T-helper 9 cell (primary cell): ENCODE data around the gene IL31RA.

Source experiments
- DNase-seq: peaks from one replicate; pipeline ENCODE4 v3.0.0-alpha.2; 2020

IL31RA gene

DNA sequence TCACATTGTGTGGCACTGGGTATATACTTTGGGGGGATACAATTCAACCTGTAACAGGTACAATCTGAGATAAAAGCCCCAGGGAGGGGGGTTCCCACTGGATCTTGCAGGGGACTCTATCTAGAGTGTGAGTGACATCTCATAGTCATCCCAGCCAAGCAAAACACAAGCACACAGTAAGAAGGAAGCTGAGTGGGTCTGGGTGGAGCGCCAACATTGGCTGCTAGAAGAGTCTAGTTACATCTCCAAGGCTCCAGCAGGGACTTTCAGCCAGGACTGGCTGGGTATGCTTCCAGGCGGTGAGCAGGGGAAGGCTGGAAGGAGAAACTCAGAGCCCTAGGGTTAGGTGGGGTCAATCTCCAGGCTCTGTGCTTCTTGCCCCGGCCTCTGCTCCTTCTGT lies 53.0 kb downstream of the IL31RA start:
- DNase-seq = no peak

DNA sequence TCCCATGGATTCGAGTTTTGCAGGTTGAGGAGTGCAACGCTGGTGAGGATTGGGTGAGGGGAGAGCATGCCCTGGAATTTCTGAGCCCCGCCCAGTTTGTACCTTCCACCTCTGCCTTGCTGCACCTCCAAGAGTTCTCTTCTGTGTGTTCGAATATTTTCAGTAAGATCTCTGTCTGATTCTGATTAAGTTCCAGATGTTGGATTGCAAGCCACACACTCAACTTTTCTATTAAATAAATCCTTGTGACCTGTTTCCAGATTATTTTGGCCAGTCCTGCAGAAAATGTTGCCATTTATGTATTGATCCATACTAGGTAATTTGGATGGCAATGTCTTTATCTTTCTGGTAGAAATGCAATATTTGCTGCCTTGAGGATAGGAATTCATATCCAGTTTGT lies 54.1 kb downstream of the IL31RA start:
- no peak for DNase-seq

DNA sequence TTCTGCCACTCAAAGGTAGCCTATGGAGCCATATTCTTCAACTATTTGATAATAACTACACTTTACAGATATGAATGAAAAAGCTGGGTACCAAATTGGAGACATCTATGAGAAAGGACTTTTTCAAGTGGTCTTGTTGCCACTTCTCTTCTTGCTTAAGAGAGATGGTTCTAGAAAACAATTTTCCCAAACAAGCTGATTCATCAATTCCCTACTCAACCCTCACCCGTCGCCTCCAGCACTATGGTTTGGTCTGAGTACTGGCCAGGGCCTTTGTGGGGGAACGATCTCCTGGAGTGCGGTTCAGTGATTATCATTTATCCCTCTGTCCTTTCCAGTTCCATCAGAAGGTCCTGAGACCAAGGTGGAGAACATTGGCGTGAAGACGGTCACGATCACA lies 56.8 kb downstream of the IL31RA start:
- no peak for DNase-seq

DNA sequence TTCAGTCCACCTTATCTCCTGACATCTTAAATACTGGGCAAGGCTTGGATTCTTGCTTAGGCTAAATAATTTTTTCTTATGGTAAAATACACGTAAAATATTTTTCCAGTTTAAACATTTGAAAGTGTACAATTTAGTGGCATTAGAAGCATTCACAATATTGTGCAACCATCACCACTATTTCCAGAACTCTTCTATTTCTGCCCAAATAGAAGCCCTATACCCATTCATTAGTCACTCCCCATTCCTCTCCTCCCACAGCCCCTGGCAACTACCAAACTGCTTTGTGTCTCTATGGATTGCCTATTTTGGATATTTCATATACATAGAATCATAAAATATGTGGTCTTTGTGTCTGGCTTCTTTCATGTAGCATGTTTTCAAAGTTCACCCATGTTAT lies 57.6 kb downstream of the IL31RA start:
- DNase-seq = no peak

DNA sequence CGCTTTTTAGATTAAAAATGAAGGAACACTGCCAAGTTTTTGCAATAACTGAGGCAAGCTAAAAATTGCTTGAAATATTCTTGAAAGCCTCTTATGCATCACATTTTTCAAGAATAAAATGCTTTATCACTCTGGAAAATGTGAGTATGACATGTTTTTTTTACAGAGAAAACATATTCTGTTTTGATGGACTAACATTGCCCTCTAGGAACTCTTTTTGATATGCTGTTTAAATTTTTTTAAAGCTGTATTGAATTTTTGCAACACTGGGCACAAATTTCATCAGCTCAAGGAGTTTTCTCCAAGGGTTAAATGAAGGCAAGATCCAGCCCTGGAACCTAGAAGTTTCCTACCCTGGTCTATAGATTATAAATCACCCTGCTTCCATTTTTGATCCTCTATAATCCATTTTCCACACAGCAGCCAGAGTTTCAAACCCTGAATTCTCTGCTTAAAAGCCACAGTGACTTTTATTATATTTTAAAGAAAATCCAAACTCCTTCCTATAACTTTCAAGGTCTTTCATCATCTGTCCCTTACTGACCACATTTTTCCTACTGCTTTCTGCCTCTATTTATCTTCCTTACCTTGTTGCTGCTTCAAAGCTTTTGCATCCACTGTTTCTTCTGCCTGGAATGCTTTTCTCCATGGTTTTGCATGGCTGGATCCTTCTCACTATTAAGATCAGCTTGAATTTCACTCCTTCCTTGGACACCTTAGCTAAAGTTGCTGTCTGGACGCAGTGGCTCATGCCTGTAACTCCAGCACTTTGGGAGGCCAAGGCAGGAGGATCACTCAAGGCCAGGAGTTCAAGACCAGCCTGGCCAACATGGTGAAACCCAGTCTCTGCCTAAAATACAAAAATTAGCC lies 60.9 kb downstream of the IL31RA start:
- DNase-seq = no peak

DNA sequence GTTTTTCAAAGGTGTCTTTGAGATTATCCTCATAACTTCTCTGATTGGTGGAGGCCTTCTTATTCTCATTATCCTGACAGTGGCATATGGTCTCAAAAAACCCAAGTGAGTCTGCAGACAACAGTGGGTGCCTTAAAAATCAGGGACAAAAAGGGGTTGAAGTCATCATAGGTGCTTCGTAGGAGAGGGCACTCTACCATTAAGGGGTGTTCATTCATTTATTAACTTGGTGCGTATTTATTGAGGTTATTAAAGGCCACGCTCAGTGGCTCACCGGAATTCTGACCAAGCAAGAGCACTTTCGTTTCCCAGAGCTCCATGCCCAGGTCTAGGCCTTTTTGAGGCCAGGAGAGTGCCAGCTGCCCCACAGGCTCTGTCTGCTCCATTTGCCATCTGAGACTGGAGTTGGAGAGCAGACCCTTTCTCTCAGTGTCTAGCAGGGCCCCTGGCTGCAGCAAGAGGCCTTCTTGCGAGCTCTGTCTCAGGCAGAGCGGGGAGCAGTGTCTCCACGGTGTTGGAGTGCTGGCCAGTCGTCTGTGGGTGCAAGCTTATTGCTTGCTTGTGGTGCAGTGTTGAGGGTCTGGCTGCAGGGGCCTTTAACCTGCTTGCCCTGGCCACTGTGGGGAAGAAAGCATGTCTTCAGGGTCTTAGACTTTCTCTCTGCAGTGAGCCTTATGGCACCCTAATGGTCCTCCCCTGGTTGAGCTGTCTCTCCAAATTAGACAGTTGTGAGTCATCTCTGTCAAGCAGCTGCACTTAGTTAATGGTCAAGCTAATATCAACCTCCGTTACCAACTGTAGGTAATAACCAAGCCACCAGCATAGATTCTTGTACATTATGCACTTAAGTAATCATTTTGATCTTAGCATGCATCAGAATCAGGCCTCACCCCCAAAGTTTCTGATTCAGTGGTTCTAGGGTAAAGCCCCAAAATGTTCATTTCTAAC lies 62.6 kb downstream of the IL31RA start:
- no peak for DNase-seq

DNA sequence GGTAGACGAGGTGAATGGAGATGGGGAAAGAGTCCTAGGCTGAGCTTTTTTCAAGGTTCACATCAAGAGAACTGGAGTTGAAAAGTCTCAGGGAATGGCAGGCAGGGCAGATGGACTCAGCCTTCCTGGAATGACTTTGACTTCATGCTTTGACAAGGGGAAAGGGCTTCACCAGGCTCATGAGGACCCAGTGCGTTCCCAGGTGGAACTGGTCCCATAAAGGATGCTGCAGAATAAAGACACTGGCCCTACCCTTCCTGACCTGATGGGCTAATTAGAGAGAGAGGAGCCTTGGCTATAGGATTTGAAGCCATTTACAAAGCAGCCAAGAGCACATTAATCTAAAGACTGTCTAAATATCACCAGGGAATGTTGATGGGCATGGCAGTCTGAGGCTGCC lies 63.8 kb downstream of the IL31RA start:
- DNase-seq = no peak

DNA sequence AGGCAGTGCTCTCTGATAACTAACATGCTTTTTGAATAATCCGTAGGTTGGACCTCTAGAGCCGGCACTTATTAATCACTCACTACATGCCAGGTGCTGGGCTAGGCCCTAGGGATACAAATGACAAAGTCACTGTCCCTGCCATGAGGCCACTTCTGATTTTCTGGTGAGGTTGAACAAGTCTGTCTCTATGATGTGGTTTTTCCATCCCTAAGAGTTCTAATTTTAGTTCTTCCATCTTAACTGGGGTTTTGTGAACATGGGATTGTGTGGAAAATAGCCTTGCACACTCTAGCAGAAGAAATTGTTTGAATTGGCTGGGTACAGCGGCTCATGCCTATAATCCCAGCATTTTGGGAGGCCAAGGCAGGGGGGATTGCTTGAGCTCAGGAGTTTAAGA lies 64.6 kb downstream of the IL31RA start:
- DNase-seq = no peak

DNA sequence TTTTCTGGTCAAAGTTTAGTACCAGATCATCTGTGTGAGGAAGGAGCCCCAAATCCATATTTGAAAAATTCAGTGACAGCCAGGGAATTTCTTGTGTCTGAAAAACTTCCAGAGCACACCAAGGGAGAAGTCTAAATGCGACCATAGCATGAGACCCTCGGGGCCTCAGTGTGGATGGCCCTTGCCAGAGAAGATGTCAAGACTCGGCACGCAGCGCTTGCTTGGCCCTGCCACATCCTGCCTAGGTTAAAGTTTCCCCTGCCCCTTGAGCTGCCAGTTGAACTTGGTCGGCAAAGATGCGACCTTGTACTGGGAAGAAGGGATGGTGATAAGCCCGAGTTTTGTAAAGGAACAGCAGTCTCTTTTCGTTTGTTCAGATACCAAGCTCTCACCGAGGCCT lies 65.8 kb downstream of the IL31RA start:
- DNase-seq = no peak

DNA sequence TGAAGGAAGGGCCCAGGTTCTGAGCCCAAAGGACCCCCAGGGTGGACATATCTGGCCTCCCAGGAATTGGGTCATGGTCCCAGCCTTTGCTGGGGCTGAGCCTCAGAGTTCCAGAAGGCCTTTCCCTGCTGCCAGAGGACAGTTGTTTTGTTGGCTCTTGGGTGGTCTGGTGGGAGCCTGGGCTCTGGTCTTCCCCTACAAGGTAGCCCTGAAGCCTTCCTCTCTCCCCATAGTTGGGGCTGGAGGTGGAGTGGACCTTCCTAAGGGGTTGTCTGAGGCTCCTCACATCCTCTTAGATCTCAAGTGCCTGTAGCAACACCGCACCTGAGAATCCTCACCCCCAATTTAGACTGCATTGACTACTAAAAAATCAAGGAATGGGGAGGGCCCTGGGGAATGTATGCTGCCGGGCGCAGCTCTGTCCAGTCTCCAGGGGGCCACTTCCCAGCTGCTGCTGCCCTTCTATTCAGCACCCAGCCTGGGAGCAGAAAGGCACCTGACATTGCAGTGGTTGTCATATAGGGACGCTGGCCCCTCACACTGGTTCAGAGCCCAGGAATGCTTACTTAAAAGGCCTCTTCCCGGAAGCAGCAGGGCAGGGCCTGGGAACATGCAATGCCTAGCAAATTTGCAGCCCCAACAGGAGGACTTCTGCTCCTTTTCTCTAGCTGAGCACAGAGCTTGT lies 66.4 kb downstream of the IL31RA start:
- no peak for DNase-seq

DNA sequence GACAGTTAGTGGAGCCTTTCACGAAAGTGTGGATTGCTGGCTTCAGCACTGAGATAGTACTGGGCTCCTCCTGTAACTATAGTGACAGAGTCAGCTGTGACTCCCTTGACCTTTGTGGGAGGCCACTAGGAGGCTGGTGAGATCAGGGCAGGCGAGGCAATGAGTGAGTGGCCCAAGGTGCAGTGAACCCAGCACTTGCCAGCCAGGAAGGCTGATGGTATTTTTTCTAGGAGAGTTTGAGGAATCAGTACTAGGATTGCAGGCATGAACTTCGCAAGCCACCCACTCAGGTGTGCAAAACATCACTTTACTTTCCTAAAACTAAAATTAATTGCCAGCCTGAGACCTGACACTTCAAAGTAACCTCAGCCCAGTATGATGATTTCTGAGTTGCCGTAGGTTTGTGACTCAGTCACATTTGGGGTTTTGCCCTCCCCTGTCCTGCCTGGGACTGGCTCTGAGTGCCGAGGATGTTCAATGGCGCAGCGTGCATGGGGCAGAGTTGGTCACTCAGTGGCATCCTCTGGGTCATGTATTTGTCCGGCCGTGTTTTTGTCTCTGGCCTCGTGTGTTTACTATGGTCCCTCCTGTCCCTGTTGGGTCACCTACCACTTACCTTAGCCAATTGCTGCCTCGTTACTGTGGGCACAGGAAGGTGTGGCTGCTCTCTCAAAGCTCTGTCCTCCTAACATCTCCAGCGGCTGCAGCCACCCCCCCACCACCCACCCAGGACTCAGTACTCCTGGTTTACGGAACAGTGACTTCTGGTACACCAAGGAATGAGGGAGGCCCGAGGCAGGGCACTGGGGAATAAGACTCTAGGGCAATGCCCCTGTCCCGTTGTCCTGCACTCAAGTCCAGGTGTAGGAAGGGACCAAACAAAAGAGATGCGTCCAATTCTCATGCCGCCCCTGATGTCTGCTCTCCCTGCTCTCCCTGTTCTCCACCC lies 67.2 kb downstream of the IL31RA start:
- no peak for DNase-seq

DNA sequence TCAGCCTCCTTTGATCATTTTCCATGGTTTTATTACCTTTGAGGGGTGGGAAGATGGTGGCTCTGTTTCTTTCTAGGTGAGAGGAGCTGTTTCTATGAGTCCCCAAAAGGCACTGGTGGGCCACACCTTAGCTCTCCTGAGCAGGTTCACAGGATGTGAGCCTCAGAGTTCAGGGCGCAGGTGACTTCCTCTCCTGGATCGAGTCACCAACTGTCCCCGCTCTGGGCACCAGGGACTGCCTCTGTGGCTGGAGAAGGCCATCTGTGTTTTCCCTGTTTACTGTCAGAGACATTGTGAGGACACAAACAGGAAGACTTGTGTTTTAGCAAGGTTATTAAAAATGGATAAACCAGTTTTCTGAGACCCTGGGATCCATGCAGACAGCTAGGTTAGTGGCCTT lies 68.5 kb downstream of the IL31RA start:
- DNase-seq = no peak

DNA sequence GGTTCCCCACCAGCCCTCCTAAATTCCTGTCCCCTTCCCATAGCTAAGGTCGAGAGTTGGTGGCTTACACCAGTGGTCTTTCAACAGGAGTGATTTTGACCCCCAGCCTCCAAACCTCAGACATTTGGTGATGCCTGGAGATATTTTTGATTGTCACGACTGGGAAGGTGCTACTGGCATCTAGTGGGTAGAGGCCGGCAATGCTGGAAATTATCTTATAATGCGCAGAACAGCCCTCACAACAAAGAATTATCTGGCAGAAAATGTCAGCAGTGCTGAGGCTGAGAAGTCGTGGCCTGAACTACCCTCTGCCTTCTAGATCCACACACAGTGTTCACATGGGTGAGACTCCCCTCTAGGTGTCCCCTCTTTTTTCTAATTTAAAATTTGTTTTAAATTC lies 69.6 kb downstream of the IL31RA start:
- DNase-seq = no peak

DNA sequence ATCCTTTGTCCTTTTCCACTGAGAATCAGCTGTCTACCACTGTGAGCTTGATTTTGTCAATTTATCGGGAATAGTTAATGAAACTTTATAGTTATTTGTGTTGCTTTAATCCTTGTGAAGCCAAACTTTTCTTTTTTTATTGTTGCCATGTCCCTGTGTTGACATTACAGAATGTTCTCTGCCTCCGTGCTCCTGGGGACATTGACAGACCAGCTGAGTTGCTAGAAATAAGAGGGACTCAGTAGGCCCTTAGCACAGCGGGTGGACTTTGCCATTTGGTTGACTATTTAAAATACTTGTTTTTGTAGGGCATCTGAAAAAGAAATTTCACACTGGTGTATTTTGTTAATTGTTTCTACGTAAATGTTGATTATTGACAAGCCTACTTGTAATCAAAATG lies 70.5 kb downstream of the IL31RA start:
- DNase-seq = no peak

DNA sequence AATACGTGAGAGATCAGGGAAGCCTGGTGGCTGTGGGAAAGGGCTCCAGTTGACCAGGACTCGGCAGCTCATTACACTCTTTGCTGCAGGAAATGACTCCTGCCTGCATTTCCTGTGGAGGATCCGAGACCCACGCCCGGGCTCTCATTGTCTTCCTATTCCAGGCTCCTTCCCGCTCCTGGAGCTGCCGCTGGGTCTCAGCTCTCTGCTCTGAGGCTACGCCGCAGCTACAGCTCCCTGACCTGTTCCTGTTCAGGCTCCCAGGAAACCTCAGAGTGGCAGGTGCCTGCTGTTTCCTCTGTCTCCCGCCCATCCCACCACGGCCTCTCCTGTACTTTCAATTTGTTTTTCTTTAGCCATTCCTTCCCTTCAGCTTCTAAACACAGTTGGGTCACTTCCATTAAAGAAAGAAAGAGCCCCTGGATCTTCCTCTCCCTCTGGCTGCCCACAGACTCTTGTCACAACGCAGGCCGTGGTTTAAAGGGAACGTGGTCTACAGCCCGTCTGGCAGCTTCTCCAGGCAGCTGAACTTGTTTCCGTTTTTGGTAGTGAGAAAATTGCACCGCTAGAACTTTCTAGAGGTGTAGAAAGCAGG lies 72.1 kb downstream of the IL31RA start:
- no peak for DNase-seq

DNA sequence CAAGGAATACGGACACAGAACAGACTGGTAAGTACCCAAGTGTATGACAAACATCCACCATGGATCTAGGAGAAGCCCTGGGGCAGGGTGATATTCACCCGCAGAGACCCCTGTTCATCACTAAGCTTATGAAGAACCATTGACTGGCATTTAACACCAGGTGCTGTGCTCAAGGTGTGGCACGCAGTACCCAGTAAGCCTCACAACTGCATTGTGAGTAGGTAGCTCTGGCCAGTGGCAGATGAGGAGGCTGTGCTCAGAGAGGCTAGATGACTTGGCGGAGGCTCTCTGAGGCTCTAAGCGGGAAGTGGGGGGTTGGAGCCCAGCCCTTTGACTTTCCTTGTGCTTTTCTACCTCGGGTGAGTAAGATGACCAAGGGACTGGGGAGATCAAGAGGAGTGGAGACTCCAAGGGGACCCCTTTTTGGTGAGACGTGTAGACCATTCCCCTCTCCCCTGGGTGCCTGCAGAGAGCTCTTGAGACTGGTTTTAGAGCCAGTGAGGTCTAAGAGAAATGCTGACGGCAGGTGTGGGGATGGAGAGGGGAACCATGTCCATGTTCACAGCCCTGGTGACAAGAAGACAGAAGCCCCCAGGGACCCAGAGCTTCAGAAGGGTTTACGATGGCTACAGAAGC lies 72.8 kb downstream of the IL31RA start:
- DNase-seq = no peak

DNA sequence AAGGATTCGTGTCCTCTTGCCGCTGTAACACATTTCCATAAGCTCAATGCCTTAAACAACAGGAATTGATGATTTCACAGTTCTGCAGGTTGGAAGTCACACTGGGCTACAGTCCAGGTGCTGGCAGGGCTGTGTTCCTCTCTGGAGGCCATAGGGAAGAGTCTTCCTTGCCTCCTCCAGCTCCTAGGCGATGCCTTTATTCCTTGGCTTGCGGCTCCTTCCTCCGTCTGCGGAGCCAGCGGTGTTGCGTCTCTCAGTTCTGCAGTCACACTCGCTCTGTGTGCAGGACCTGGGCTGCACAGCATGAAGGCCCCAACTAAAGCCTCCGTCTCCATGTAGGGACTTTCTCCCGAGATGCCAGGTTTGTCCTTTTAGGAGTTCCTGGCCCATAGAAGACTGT lies 73.6 kb downstream of the IL31RA start:
- no peak for DNase-seq

DNA sequence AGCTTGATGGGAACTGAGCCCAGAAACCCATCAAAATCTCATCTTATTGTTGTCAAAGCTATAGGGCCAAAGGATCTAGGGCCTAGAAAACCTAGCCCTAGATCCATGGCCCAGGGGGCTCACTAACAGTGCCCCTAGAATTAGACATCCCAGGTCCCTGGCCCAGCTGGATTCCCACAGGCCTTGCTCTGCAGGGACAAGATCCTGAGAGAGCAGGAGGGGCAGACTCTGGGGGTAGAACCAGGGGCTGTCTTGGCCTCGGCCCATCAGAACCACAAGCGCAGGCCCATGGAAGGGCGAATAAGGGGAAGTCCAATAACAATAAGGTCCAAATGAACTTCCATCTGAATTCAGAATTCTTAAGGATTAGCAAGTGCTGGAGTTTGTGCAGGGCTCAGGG lies 74.0 kb downstream of the IL31RA start:
- no peak for DNase-seq

DNA sequence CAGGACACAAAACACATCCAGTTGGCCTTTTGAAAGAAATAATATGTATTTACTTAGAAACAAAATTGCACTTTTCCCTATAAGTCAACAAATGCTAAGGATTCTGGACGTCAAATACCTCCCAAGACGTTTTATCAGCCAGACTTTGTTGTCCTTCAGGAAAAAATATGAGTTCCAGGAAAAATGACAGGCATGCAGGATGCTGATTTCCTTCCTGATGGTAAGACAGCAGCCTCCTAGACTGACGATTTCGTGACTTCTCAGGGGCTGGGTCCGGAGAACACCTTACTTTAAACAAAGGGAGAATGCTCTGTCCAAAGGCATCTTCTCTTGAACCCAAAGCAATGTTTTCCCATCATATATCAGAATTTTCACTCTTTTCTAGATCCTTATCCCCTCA lies 74.6 kb downstream of the IL31RA start:
- no peak for DNase-seq

DNA sequence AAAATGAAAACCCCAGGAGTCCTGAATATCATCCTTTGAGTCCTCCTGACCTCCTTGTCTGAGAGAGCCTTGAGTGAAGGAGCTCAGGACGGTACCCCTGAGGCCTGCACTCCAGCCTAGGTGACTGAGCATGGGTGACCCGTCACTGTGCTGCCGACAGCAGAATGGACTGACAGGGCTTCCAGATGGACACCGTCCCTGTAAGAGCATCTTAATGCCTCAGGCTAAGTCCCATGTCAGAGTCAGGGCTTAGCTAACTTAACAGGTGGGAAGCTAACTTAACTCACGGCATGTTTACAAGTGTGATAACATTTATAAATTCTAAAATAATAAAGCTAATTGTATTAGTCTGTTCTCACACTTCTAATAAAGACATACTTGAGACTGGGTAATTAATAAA lies 75.3 kb downstream of the IL31RA start:
- DNase-seq = no peak
